Activated T-cell treated with anti-CD3 and anti-CD28 coated beads, Interleukin-2, amount 50 U/mL, for 48 hours (primary cell): ENCODE measurements around the gene LRRC72.
"Not testable (repeated sequence)": the region's sequence is repeated elsewhere in the genome, so short reads cannot be mapped to it uniquely, and the experiment has no call there.

Experiments
- DNase-seq, 2 experiments: peaks; one replicate each; pipeline ENCODE4 v3.0.0-alpha.2; 2020

The LRRC72 gene

GRCh38 chr7:16526742-16527540 is at the start of gene LRRC72:
Gene LRRC72, plus strand, starts transcription at chr7:16526825. Its CDS starts 128 bp downstream, at chr7:16526953.
- DNase-seq, result no peak

- no peak for DNase-seq
Observed at GRCh38 chr7:16479161-16479560, 47.5 kb upstream of the LRRC72 start.

GRCh38 chr7:16479591-16479990 is 47.0 kb upstream of the LRRC72 start:
- no peak for DNase-seq

GRCh38 chr7:16484453-16485158 is 42.0 kb upstream of the LRRC72 start:
- no peak for DNase-seq

GRCh38 chr7:16491148-16491547 is 35.5 kb upstream of the LRRC72 start:
- DNase-seq, result no peak

- DNase-seq, result no peak
Observed at GRCh38 chr7:16492513-16493062, 34.0 kb upstream of the LRRC72 start.

GRCh38 chr7:16493266-16493665 is 33.4 kb upstream of the LRRC72 start:
- no peak for DNase-seq

GRCh38 chr7:16494551-16494950 is 32.1 kb upstream of the LRRC72 start:
- no peak for DNase-seq

GRCh38 chr7:16494955-16495719 is 31.5 kb upstream of the LRRC72 start:
- DNase-seq, result no peak

- DNase-seq, result no peak
Observed at GRCh38 chr7:16498122-16498521, 28.5 kb upstream of the LRRC72 start.

GRCh38 chr7:16502303-16502702 is 24.3 kb upstream of the LRRC72 start:
- no peak for DNase-seq

GRCh38 chr7:16504019-16504418 is 22.6 kb upstream of the LRRC72 start:
- DNase-seq, result no peak

- DNase-seq, result not testable (repeated sequence)
Observed at GRCh38 chr7:16506422-16506821, 20.2 kb upstream of the LRRC72 start.

- DNase-seq, result no peak
Observed at GRCh38 chr7:16509829-16510228, 16.8 kb upstream of the LRRC72 start.

- DNase-seq, result no peak
Observed at GRCh38 chr7:16511314-16511713, 15.3 kb upstream of the LRRC72 start.

GRCh38 chr7:16512097-16512496 is 14.5 kb upstream of the LRRC72 start:
- no peak for DNase-seq

- DNase-seq, result no peak
Observed at GRCh38 chr7:16514271-16514670, 12.4 kb upstream of the LRRC72 start.

- DNase-seq, result no peak
Observed at GRCh38 chr7:16514729-16515128, 11.9 kb upstream of the LRRC72 start.

- DNase-seq, result no peak
Observed at GRCh38 chr7:16515785-16516685, 10.6 kb upstream of the LRRC72 start.

GRCh38 chr7:16519985-16520384 is 6.6 kb upstream of the LRRC72 start:
- DNase-seq, result not testable (repeated sequence)

- no peak for DNase-seq
Observed at GRCh38 chr7:16524332-16524731, 2.3 kb upstream of the LRRC72 start.

GRCh38 chr7:16528520-16528919 is 1.9 kb downstream of the LRRC72 start:
- DNase-seq, result no peak
